Vagina (tissue), 2 donors: ENCODE measurements around the gene PHACTR4. TPM values are rescaled to one million over a fixed set of nuclear protein-coding genes. Genes with fewer than 3 reads are reported as not detected.
A peak's percentile ranks its signal among the peaks of the same experiment; 100 is the strongest.

ENCODE experiments used
- DNase-seq, 2 donors: peaks; one replicate each; pipeline ENCODE4 v3.0.0-alpha.2; 2017; ENCODE audit errors: extremely low spot score in 2 of 2
- H3K27ac ChIP-seq: fragments of 200-600 bp; sonication (generic); one replicate; pipeline ENCODE4 v1.5.1; 2019
- H3K27me3 ChIP-seq: fragments of 200-600 bp; sonication (generic); one replicate; pipeline ENCODE4 v1.5.1; 2019
- H3K36me3 ChIP-seq, 2 donors: fragments of 200-600 bp; sonication (generic); one replicate each; pipeline ENCODE4 v1.5.1; 2017 to 2019
- H3K4me1 ChIP-seq: fragments of 200-600 bp; sonication (generic); one replicate; pipeline ENCODE4 v1.5.1; 2019
- H3K4me3 ChIP-seq, 2 donors: fragments of 200-600 bp; sonication (generic); 1 replicate in 1 of 2; 2 replicates in 1 of 2; pipeline ENCODE4 v1.5.1; 2016 to 2019
- H3K9me3 ChIP-seq: fragments of 200-600 bp; sonication (generic); one replicate; pipeline ENCODE4 v1.5.1; 2019
- POLR2A ChIP-seq, 2 donors: fragments of 450-650 bp; IDR thresholded peaks; one replicate each; pipeline ENCODE4 v1.6.1; 2017; ENCODE audit warnings: antibody characterized with exemption in 2 of 2, mild to moderate bottlenecking in 2 of 2, moderate library complexity in 2 of 2
- POLR2AphosphoS5 ChIP-seq, 2 donors: sonication (generic); formaldehyde crosslinking; IDR thresholded peaks; one replicate each; pipeline ENCODE4 v1.9.0; 2017; ENCODE audit warnings: antibody characterized with exemption in 2 of 2, mild to moderate bottlenecking in 2 of 2, low read depth in 1 of 2; ENCODE audit not compliant: insufficient read depth in 1 of 2
- intact Hi-C: fragments of 100-400 bp; cut with DNase I; formaldehyde crosslinking; loops from one replicate; pipeline ENCODE4 v1.15.1; 2023
- total RNA-seq: library from RNA; depleted of rRNA; stranded (reverse); fragments of >200 nt; gene quantifications from one replicate; pipeline ENCODE4 v1.2.3, GENCODE V29; 2016
- TF ChIP-seq, protein P1 (sequence below), 3 experiments: fragments of 450-650 bp in 2 of 3; fragments of 200-600 bp in 1 of 3; sonication (generic) in 1 of 3; IDR thresholded peaks; one replicate each; pipeline ENCODE4 v1.5.1; 2017 to 2019; ENCODE audit warnings: antibody characterized with exemption in 3 of 3, mild to moderate bottlenecking in 2 of 3, moderate library complexity in 2 of 3

The PHACTR4 gene
- total RNA-seq, 1 donor from 2014 or later: 28.7 TPM

DNA sequence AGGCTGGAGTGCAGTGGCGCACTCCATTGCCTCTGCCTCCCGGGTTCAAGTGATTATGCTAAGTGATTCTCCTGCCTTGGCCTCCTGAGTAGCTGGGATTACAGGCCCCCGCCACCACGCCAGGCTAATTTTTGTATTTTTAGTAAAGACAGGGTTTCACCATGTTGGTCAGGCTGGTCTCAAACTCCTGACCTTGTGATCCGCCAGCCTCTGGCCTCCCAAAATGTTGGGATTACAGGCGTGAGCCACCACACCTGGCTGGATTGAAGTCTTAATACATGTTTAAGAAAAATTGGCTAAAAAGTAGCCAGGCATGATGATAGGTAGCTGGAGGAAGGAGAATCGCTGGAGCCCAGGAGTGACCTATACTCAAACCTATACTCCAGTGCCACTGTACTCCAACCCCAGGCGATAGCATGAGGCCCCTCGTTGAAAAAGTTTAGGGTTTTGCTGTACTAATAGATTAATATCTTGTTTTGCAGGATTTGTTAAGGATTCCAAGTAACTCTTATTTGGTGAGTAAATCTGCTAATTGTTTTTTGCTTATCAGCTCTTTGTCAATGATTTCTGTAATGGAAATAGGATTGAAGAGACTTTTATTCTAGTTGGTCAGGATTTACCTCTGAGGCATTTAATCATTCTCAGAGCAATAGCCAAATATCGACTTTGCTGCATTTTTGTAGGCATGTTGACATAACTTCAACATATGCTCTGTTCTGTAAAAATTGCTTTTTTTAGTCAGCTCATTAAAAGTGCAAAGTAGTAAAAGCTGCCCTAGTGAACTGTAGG, 138.3 kb downstream of the PHACTR4 start:
- peak overlapping the region; percentile 72 to 82 for H3K4me3 ChIP-seq
- H3K27me3 ChIP-seq: no peaks in the 10 kb centered on the region
- H3K27ac ChIP-seq: peak overlapping the region; percentile 72
- intact Hi-C loops: loop anchor here (10.0 kb wide), 1 partner anchor 93 kb away; no protein-coding TSS in a partner anchor
- peaks cover 0 to 51% of the 10 kb centered on the region in 2 donors for H3K36me3 ChIP-seq
- no peaks in the 10 kb centered on the region for H3K9me3 ChIP-seq
- H3K4me1 ChIP-seq: peaks cover 54% of the 10 kb centered on the region
- no peak for DNase-seq
- TF ChIP-seq, protein P1, sequence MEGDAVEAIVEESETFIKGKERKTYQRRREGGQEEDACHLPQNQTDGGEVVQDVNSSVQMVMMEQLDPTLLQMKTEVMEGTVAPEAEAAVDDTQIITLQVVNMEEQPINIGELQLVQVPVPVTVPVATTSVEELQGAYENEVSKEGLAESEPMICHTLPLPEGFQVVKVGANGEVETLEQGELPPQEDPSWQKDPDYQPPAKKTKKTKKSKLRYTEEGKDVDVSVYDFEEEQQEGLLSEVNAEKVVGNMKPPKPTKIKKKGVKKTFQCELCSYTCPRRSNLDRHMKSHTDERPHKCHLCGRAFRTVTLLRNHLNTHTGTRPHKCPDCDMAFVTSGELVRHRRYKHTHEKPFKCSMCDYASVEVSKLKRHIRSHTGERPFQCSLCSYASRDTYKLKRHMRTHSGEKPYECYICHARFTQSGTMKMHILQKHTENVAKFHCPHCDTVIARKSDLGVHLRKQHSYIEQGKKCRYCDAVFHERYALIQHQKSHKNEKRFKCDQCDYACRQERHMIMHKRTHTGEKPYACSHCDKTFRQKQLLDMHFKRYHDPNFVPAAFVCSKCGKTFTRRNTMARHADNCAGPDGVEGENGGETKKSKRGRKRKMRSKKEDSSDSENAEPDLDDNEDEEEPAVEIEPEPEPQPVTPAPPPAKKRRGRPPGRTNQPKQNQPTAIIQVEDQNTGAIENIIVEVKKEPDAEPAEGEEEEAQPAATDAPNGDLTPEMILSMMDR (IDR thresholded peaks at IDR 0.05): no peak
- TF ChIP-seq POLR2AphosphoS5 (IDR thresholded peaks at IDR 0.05; ENCODE audit: insufficient read depth in 1 of 2, low read depth in 1 of 2): no peak
- no peak for TF ChIP-seq POLR2A (IDR thresholded peaks at IDR 0.05)

DNA sequence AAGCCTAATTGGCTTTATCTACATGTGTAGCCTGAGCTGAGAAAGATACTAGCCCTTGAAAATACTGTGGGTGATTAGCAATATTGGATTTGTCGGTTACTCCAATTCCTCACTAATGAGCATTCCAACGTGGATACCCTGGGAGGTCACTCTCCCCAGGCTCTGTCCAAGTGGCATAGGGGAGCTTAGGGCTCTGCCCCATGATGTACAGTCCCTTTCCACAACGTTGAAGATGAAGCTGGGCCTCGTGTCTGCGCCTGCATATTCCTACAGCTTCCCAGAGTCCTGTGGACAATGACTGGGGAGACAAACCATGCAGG, 138.9 kb downstream of the PHACTR4 start:
- no peak for DNase-seq
- TF ChIP-seq, protein P1 (IDR thresholded peaks at IDR 0.05): no peak
- no peak for TF ChIP-seq POLR2AphosphoS5 (IDR thresholded peaks at IDR 0.05; ENCODE audit: insufficient read depth in 1 of 2, low read depth in 1 of 2)
- no peak for TF ChIP-seq POLR2A (IDR thresholded peaks at IDR 0.05)
- peaks cover 59% of the 10 kb centered on the region for H3K4me1 ChIP-seq
- H3K36me3 ChIP-seq: peaks cover 0 to 57% of the 10 kb centered on the region in 2 donors
- peak overlapping the region; percentile 72 to 82 for H3K4me3 ChIP-seq
- peak overlapping the region; percentile 72 for H3K27ac ChIP-seq
- no peaks in the 10 kb centered on the region for H3K27me3 ChIP-seq
- intact Hi-C loops: loop anchor here (10.0 kb wide), 1 partner anchor 94 kb away; no protein-coding TSS in a partner anchor
- no peaks in the 10 kb centered on the region for H3K9me3 ChIP-seq

DNA sequence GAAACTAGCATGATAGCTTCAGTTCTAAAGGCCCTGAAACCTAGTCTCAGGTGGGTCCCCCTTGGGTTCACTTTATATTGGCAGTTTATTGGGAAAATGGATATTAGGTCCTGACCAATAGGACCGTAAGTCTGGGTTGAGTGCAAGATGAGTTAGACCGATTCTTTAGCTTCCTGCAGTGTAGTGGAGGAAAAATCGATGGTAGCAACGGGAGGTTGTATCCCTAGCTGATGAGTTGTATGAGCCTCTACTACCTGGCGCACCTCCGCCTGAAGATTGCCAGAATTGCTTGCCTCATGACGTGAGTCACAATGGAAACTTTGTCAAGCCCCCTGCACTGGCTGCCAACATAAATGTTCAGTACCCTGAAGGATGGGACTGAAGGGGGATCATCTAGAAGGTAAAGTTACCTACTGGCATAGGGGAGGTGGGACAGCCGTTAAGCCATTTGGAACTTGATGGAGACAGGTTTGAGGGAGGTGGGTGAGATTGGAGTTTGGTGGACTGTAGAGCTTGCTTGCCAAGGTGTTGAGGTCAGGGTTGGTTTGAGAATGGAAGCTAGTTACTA, 140.2 kb downstream of the PHACTR4 start:
- intact Hi-C loops: loop anchor here (5.0 to 10.0 kb wide), 3 partner anchors 95 to 678 kb away; no protein-coding TSS in a partner anchor
- H3K9me3 ChIP-seq: no peaks in the 10 kb centered on the region
- peak overlapping the region; percentile 6 for H3K27ac ChIP-seq
- DNase-seq: no peak
- TF ChIP-seq, protein P1 (IDR thresholded peaks at IDR 0.05): no peak
- TF ChIP-seq POLR2AphosphoS5 (IDR thresholded peaks at IDR 0.05; ENCODE audit: insufficient read depth in 1 of 2, low read depth in 1 of 2) (no peak), POLR2A (IDR thresholded peaks at IDR 0.05) (no peak)
- H3K36me3 ChIP-seq: peaks cover 0 to 70% of the 10 kb centered on the region in 2 donors
- H3K4me1 ChIP-seq: peaks cover 60% of the 10 kb centered on the region
- H3K4me3 ChIP-seq: peak overlapping the region; percentile 2 to 4
- no peaks in the 10 kb centered on the region for H3K27me3 ChIP-seq

DNA sequence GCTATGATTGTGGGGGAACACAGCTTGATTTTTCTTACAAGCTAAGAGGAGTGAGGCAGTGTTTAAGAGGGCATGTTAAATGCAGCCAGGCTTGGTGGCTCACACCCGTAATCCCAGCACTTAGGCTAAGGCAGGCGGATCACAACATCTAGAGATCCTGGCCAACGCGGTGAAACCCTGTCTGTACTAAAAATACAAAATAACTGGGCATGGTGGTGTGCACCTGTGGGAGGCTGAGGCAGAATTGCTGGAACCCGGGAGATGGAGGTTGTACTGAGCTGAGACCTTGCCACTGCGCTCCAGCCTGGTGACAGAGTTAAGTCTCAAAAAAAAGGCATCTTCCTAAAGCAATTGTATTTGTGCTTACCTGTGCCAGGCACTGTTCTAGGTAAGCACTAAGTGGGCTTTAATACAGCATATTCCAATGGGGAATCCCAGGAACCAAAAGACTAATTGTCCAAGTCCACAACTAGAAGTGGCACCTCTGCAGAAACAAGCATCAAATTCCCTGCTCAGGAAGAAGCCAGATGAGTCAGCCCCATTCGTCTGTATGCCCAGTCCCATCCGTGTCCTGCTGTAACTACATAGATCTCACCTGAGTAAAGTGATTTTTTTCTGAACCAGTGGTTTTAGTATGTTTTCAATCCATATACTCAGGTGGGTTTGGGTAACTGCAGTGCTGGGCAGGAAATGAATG, 140.9 kb downstream of the PHACTR4 start:
- H3K36me3 ChIP-seq: peaks cover 0 to 76% of the 10 kb centered on the region in 2 donors
- H3K27ac ChIP-seq: no peak overlapping the region
- intact Hi-C loops: loop anchor here (5.0 to 10.0 kb wide), 2 partner anchors 364 to 677 kb away; no protein-coding TSS in a partner anchor
- H3K9me3 ChIP-seq: no peaks in the 10 kb centered on the region
- peak overlapping the region; percentile 2 to 4 for H3K4me3 ChIP-seq
- H3K4me1 ChIP-seq: peaks cover 60% of the 10 kb centered on the region
- no peaks in the 10 kb centered on the region for H3K27me3 ChIP-seq
- DNase-seq: no peak
- TF ChIP-seq, protein P1 (IDR thresholded peaks at IDR 0.05): no peak
- TF ChIP-seq POLR2A (IDR thresholded peaks at IDR 0.05) (no peak), POLR2AphosphoS5 (IDR thresholded peaks at IDR 0.05; ENCODE audit: insufficient read depth in 1 of 2, low read depth in 1 of 2) (no peak)
